HEK293 (cell line): ENCODE results near the gene RNF144B.

Source experiments
- CTCF ChIA-PET: fragments of 350-600 bp; formaldehyde crosslinking; extraction: SDS; loops from one replicate; lab custom pipeline; 2021; ENCODE audit warnings: antibody characterized with exemption; lab: Yijun Ruan, JAX
- POLR2A ChIA-PET: fragments of 300-600 bp; formaldehyde crosslinking; extraction: SDS; loops from one replicate; lab custom pipeline; 2020; ENCODE audit warnings: antibody characterized with exemption, inconsistent platforms; lab: Yijun Ruan, JAX
- H3K27ac ChIP-seq: fragments of 200-500 bp; sonication (Bioruptor generic); 2 replicates; pipeline ENCODE4 v1.5.1; 2014; ENCODE audit warnings: low read depth, low read length, control low read depth, inconsistent platforms; ENCODE audit errors: extremely low read depth
- H3K36me3 ChIP-seq, 2 experiments: fragments of 200-500 bp in 1 of 2; sonication (Bioruptor generic) in 1 of 2; 1 replicate in 1 of 2; 2 replicates in 1 of 2; pipeline ENCODE4 v1.5.1; 2014 to 2017; ENCODE audit warnings: inconsistent platforms in 2 of 2, low read length in 2 of 2; ENCODE audit not compliant: control insufficient read depth in 2 of 2, insufficient read depth in 1 of 2
- H3K4me1 ChIP-seq: fragments of 200-500 bp; sonication (Bioruptor generic); 2 replicates; pipeline ENCODE4 v1.5.1; 2014; ENCODE audit warnings: mild to moderate bottlenecking, low read length, inconsistent platforms; ENCODE audit not compliant: control insufficient read depth, insufficient read depth
- H3K4me3 ChIP-seq: 2 replicates; pipeline ENCODE4 v1.5.1; 2011; ENCODE audit warnings: low read depth, mild to moderate bottlenecking, control low read depth, low read length, moderate library complexity
- H3K9me3 ChIP-seq: fragments of 200-500 bp; sonication (Bioruptor generic); 2 replicates; pipeline ENCODE4 v1.5.1; 2014; ENCODE audit warnings: low read depth, low read length, inconsistent platforms; ENCODE audit not compliant: control insufficient read depth, insufficient read depth
- EGR2 ChIP-seq: fragments of 450-650 bp; formaldehyde crosslinking; IDR thresholded peaks from 2 replicates; pipeline ENCODE4 v1.5.1; 2016; ENCODE audit warnings: low read depth, missing biosample characterization, missing genetic modification characterization
- KLF8 ChIP-seq: fragments of 450-650 bp; formaldehyde crosslinking; IDR thresholded peaks from 2 replicates; pipeline ENCODE4 v1.5.1; 2016; ENCODE audit warnings: missing biosample characterization, missing genetic modification characterization
- RBAK ChIP-seq: fragments of 450-650 bp; formaldehyde crosslinking; IDR thresholded peaks from 2 replicates; pipeline ENCODE4 v1.5.1; 2016; ENCODE audit warnings: missing biosample characterization, missing genetic modification characterization
- YY1 ChIP-seq: fragments of 450-650 bp; formaldehyde crosslinking; IDR thresholded peaks from 2 replicates; pipeline ENCODE4 v1.5.1; 2018; ENCODE audit warnings: missing biosample characterization, missing genetic modification characterization
- ZBTB7A ChIP-seq: fragments of 450-650 bp; formaldehyde crosslinking; IDR thresholded peaks from 2 replicates; pipeline ENCODE4 v1.5.1; 2016; ENCODE audit warnings: low read depth, missing biosample characterization, missing genetic modification characterization
- ZIC2 ChIP-seq: fragments of 450-650 bp; formaldehyde crosslinking; IDR thresholded peaks from 2 replicates; pipeline ENCODE4 v1.5.1; 2016; ENCODE audit warnings: missing biosample characterization, missing genetic modification characterization
- ZNF133 ChIP-seq: fragments of 450-650 bp; formaldehyde crosslinking; IDR thresholded peaks from 2 replicates; pipeline ENCODE4 v1.5.1; 2016; ENCODE audit warnings: missing biosample characterization, missing genetic modification characterization
- ZNF174 ChIP-seq: fragments of 450-650 bp; formaldehyde crosslinking; IDR thresholded peaks from 2 replicates; pipeline ENCODE4 v1.5.0; 2017; ENCODE audit warnings: missing biosample characterization, mild to moderate bottlenecking, missing genetic modification characterization
- ZNF223 ChIP-seq: fragments of 450-650 bp; formaldehyde crosslinking; IDR thresholded peaks from 2 replicates; pipeline ENCODE4 v1.5.1; 2016; ENCODE audit warnings: missing biosample characterization, missing genetic modification characterization
- ZNF23 ChIP-seq: fragments of 450-650 bp; formaldehyde crosslinking; IDR thresholded peaks from 2 replicates; pipeline ENCODE4 v1.5.1; 2016; ENCODE audit warnings: missing biosample characterization, missing genetic modification characterization, borderline replicate concordance
- ZNF239 ChIP-seq: fragments of 450-650 bp; formaldehyde crosslinking; IDR thresholded peaks from 2 replicates; pipeline ENCODE4 v1.5.1; 2016; ENCODE audit warnings: missing biosample characterization, missing genetic modification characterization
- ZNF274 ChIP-seq, 2 experiments: fragments of 200-500 bp in 1 of 2; fragments of 450-650 bp in 1 of 2; sonication (Bioruptor generic) in 1 of 2; formaldehyde crosslinking in 1 of 2; IDR thresholded peaks; 2 replicates each; pipeline versions ENCODE4 v1.5.1 to v1.6.1; 2014 to 2016; ENCODE audit warnings: borderline replicate concordance in 1 of 2, inconsistent platforms in 1 of 2, low read length in 1 of 2, missing biosample characterization in 1 of 2, missing genetic modification characterization in 1 of 2
- ZNF341 ChIP-seq: fragments of 450-650 bp; formaldehyde crosslinking; IDR thresholded peaks from 2 replicates; pipeline ENCODE4; 2016; ENCODE audit warnings: low read depth, missing biosample characterization, missing genetic modification characterization
- ZNF544 ChIP-seq: fragments of 450-650 bp; formaldehyde crosslinking; IDR thresholded peaks from 2 replicates; pipeline ENCODE4 v1.5.0; 2017; ENCODE audit warnings: missing biosample characterization, missing genetic modification characterization
- ZNF747 ChIP-seq: fragments of 450-650 bp; formaldehyde crosslinking; IDR thresholded peaks from 2 replicates; pipeline ENCODE4 v1.5.1; 2016; ENCODE audit warnings: missing biosample characterization, missing genetic modification characterization
- ZNF776 ChIP-seq: fragments of 450-650 bp; formaldehyde crosslinking; IDR thresholded peaks from 2 replicates; pipeline ENCODE4 v1.5.0; 2017; ENCODE audit warnings: missing biosample characterization, missing genetic modification characterization, borderline replicate concordance
- ZNF777 ChIP-seq: fragments of 450-650 bp; formaldehyde crosslinking; IDR thresholded peaks from 2 replicates; pipeline ENCODE4 v1.5.1; 2017; ENCODE audit warnings: missing biosample characterization, missing genetic modification characterization, borderline replicate concordance
- ZNF785 ChIP-seq: fragments of 450-650 bp; formaldehyde crosslinking; IDR thresholded peaks from 2 replicates; pipeline ENCODE4 v1.5.1; 2016; ENCODE audit warnings: missing biosample characterization, missing genetic modification characterization
- ZNF792 ChIP-seq: fragments of 450-650 bp; formaldehyde crosslinking; IDR thresholded peaks from 2 replicates; pipeline ENCODE4 v1.5.1; 2016; ENCODE audit warnings: missing biosample characterization, missing genetic modification characterization
- ZXDB ChIP-seq: fragments of 450-650 bp; formaldehyde crosslinking; IDR thresholded peaks from 2 replicates; pipeline ENCODE4 v1.5.1; 2016; ENCODE audit warnings: missing biosample characterization, missing genetic modification characterization
- TF ChIP-seq, protein P1 (sequence below): fragments of 450-650 bp; formaldehyde crosslinking; IDR thresholded peaks from 2 replicates; pipeline ENCODE4 v1.5.1; 2016; ENCODE audit warnings: missing biosample characterization, missing genetic modification characterization
- TF ChIP-seq, protein P2 (sequence below): fragments of 450-650 bp; formaldehyde crosslinking; IDR thresholded peaks from 2 replicates; pipeline ENCODE4 v1.5.1; 2017; ENCODE audit warnings: missing biosample characterization, missing genetic modification characterization
- TF ChIP-seq, protein P3 (sequence below): fragments of 450-650 bp; formaldehyde crosslinking; IDR thresholded peaks from 2 replicates; pipeline ENCODE4 v1.5.1; 2016; ENCODE audit warnings: missing biosample characterization, missing genetic modification characterization
- TF ChIP-seq, protein P4 (sequence below): fragments of 450-650 bp; formaldehyde crosslinking; IDR thresholded peaks from 2 replicates; pipeline ENCODE4 v1.5.1; 2016; ENCODE audit warnings: missing biosample characterization, missing genetic modification characterization
- TF ChIP-seq, protein P5 (sequence below): fragments of 450-650 bp; formaldehyde crosslinking; conservative IDR thresholded peaks from 2 replicates; pipeline ENCODE4 v1.5.1; 2016; ENCODE audit warnings: low read depth, missing biosample characterization, missing genetic modification characterization

Gene RNF144B

DNA sequence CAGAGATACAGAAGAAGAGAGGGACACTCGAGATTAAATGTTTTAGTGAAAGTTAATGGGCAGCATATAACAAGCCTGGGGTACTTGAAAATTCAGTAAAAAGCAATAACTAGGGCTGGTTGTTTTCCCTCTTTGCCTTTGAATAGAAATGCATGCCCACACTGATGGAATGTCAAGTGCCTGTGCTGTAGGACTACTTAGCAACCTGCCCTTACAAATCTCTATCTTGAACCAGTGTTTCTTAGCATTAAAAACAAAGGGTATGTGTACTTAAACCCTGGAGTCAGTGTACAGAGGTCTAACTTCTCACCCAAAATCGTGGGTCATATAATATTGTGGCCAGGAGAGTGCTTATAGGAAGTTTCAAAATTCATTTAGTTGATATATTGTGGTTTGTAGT, 37.1 kb downstream of the RNF144B start:
- ChIA-PET CTCF (no interaction called here), POLR2A (no interaction called here)
- no peak overlapping the region for H3K27ac ChIP-seq
- no peaks in the 10 kb centered on the region for H3K36me3 ChIP-seq
- no peaks in the 10 kb centered on the region for H3K4me1 ChIP-seq
- H3K4me3 ChIP-seq = no peak overlapping the region
- TF ChIP-seq ZNF777 (tag by site-specific recombination) = no peak
- no peak for TF ChIP-seq ZNF747 (tag by site-specific recombination)
- no peak for TF ChIP-seq ZXDB (tag by site-specific recombination)
- TF ChIP-seq ZNF133 (tag by site-specific recombination) = no peak
- no peak for TF ChIP-seq EGR2 (tag by site-specific recombination)
- no peak for TF ChIP-seq ZNF274 (IDR thresholded peaks at IDR 0.05; ENCODE audit: low read length)
- no peak for TF ChIP-seq ZNF274 (tag by site-specific recombination; IDR thresholded peaks at IDR 0.05; ENCODE audit: borderline replicate concordance)
- no peak for TF ChIP-seq ZNF544
- no peak for TF ChIP-seq ZNF239 (tag by site-specific recombination)
- no peaks in the 10 kb centered on the region for H3K9me3 ChIP-seq

DNA sequence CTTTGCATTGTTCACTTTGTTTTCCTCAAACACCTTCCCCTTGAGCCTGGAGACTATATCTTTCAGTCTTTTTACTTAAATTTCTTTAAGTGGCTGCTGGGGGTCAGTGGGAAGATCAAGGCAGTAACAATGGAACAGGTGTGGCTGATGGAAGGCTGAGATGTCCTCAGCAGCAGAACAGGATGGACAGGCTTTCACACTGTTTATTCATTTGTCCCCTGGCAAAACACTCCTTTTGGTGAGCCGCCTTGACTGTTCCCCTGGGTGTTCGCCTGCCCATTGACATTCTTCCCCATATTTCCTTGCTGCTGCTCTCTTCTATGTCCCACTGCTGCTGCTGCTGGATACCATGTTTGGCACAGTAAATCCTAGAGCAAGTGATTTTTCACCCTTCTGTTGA, 38.1 kb downstream of the RNF144B start:
- Histone ChIP-seq H3K36me3 (no peaks in the 10 kb centered on the region), H3K4me1 (no peaks in the 10 kb centered on the region), H3K9me3 (no peaks in the 10 kb centered on the region), H3K4me3 (no peak overlapping the region), H3K27ac (no peak overlapping the region)
- ChIA-PET CTCF (no interaction called here), POLR2A (no interaction called here)
- TF ChIP-seq, protein P1, sequence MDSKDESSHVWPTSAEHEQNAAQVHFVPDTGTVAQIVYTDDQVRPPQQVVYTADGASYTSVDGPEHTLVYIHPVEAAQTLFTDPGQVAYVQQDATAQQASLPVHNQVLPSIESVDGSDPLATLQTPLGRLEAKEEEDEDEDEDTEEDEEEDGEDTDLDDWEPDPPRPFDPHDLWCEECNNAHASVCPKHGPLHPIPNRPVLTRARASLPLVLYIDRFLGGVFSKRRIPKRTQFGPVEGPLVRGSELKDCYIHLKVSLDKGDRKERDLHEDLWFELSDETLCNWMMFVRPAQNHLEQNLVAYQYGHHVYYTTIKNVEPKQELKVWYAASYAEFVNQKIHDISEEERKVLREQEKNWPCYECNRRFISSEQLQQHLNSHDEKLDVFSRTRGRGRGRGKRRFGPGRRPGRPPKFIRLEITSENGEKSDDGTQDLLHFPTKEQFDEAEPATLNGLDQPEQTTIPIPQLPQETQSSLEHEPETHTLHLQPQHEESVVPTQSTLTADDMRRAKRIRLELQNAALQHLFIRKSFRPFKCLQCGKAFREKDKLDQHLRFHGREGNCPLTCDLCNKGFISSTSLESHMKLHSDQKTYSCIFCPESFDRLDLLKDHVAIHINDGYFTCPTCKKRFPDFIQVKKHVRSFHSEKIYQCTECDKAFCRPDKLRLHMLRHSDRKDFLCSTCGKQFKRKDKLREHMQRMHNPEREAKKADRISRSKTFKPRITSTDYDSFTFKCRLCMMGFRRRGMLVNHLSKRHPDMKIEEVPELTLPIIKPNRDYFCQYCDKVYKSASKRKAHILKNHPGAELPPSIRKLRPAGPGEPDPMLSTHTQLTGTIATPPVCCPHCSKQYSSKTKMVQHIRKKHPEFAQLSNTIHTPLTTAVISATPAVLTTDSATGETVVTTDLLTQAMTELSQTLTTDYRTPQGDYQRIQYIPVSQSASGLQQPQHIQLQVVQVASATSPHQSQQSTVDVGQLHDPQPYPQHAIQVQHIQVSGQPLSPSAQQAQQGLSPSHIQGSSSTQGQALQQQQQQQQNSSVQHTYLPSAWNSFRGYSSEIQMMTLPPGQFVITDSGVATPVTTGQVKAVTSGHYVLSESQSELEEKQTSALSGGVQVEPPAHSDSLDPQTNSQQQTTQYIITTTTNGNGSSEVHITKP = no peak
- TF ChIP-seq, protein P2, sequence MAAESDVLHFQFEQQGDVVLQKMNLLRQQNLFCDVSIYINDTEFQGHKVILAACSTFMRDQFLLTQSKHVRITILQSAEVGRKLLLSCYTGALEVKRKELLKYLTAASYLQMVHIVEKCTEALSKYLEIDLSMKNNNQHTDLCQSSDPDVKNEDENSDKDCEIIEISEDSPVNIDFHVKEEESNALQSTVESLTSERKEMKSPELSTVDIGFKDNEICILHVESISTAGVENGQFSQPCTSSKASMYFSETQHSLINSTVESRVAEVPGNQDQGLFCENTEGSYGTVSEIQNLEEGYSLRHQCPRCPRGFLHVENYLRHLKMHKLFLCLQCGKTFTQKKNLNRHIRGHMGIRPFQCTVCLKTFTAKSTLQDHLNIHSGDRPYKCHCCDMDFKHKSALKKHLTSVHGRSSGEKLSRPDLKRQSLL (tag by site-specific recombination) = no peak
- TF ChIP-seq YY1 (tag by site-specific recombination) = no peak
- no peak for TF ChIP-seq ZNF792 (tag by site-specific recombination)
- TF ChIP-seq ZNF776 (tag by site-specific recombination) = no peak
- no peak for TF ChIP-seq ZIC2 (tag by site-specific recombination)
- no peak for TF ChIP-seq ZNF223
- TF ChIP-seq ZNF341 (tag by site-specific recombination) = no peak
- no peak for TF ChIP-seq ZNF174 (tag by site-specific recombination)
- no peak for TF ChIP-seq KLF8 (tag by site-specific recombination)
- TF ChIP-seq, protein P3, sequence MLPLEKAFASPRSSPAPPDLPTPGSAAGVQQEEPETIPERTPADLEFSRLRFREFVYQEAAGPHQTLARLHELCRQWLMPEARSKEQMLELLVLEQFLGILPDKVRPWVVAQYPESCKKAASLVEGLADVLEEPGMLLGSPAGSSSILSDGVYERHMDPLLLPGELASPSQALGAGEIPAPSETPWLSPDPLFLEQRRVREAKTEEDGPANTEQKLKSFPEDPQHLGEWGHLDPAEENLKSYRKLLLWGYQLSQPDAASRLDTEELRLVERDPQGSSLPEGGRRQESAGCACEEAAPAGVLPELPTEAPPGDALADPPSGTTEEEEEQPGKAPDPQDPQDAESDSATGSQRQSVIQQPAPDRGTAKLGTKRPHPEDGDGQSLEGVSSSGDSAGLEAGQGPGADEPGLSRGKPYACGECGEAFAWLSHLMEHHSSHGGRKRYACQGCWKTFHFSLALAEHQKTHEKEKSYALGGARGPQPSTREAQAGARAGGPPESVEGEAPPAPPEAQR = no peak
- TF ChIP-seq ZNF23 = no peak
- TF ChIP-seq, protein P4, sequence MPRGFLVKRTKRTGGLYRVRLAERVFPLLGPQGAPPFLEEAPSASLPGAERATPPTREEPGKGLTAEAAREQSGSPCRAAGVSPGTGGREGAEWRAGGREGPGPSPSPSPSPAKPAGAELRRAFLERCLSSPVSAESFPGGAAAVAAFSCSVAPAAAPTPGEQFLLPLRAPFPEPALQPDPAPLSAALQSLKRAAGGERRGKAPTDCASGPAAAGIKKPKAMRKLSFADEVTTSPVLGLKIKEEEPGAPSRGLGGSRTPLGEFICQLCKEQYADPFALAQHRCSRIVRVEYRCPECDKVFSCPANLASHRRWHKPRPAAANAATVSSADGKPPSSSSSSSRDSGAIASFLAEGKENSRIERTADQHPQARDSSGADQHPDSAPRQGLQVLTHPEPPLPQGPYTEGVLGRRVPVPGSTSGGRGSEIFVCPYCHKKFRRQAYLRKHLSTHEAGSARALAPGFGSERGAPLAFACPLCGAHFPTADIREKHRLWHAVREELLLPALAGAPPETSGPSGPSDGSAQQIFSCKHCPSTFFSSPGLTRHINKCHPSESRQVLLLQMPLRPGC (tag by site-specific recombination) = no peak
- TF ChIP-seq, protein P5, sequence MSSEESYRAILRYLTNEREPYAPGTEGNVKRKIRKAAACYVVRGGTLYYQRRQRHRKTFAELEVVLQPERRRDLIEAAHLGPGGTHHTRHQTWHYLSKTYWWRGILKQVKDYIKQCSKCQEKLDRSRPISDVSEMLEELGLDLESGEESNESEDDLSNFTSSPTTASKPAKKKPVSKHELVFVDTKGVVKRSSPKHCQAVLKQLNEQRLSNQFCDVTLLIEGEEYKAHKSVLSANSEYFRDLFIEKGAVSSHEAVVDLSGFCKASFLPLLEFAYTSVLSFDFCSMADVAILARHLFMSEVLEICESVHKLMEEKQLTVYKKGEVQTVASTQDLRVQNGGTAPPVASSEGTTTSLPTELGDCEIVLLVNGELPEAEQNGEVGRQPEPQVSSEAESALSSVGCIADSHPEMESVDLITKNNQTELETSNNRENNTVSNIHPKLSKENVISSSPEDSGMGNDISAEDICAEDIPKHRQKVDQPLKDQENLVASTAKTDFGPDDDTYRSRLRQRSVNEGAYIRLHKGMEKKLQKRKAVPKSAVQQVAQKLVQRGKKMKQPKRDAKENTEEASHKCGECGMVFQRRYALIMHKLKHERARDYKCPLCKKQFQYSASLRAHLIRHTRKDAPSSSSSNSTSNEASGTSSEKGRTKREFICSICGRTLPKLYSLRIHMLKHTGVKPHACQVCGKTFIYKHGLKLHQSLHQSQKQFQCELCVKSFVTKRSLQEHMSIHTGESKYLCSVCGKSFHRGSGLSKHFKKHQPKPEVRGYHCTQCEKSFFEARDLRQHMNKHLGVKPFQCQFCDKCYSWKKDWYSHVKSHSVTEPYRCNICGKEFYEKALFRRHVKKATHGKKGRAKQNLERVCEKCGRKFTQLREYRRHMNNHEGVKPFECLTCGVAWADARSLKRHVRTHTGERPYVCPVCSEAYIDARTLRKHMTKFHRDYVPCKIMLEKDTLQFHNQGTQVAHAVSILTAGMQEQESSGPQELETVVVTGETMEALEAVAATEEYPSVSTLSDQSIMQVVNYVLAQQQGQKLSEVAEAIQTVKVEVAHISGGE (tag by site-specific recombination) = no peak
- no peak for TF ChIP-seq ZNF785 (tag by site-specific recombination)
- no peak for TF ChIP-seq RBAK (tag by site-specific recombination)
- no peak for TF ChIP-seq ZBTB7A (tag by site-specific recombination)
